Left ventricle myocardium inferior (tissue), 1 donor: ENCODE results near the gene LSMEM2. TPM values are rescaled to one million over a fixed set of nuclear protein-coding genes. Genes with fewer than 3 reads are reported as not detected.

Experiments used
- DNase-seq: peaks from one replicate; pipeline ENCODE4 v3.0.0-alpha.2; 2020
- H3K27ac ChIP-seq: fragments of 200-600 bp; replicated peaks from 2 replicates; pipeline ENCODE4 v1.8.0; 2021
- H3K27me3 ChIP-seq: fragments of 200-600 bp; 2 replicates; pipeline ENCODE4 v1.8.0; 2021; ENCODE audit warnings: low read depth
- H3K36me3 ChIP-seq: fragments of 200-600 bp; 2 replicates; pipeline ENCODE4 v1.8.0; 2021
- H3K4me1 ChIP-seq: fragments of 200-600 bp; 2 replicates; pipeline ENCODE4 v1.8.0; 2021
- H3K4me3 ChIP-seq: fragments of 200-600 bp; 2 replicates; pipeline ENCODE4 v1.8.0; 2021; ENCODE audit warnings: mild to moderate bottlenecking, moderate library complexity
- H3K9me3 ChIP-seq: fragments of 200-600 bp; replicated peaks from 2 replicates; pipeline ENCODE4 v1.8.0; 2021
- CTCF ChIP-seq: fragments of 200-600 bp; IDR thresholded peaks from 2 replicates; pipeline ENCODE4 v1.8.0; 2021; ENCODE audit warnings: antibody characterized with exemption, mild to moderate bottlenecking, borderline replicate concordance
- intact Hi-C: fragments of 100-400 bp; cut with micrococcal nuclease; formaldehyde crosslinking; loops from one replicate; pipeline ENCODE4 v1.11.0; 2022
- total RNA-seq: library from RNA; stranded (reverse); fragmentation: NEBNext Ultra II Directional; extraction: Animal tissue kit (Norgen Biotek cat#: 25700); gene quantifications from one replicate; pipeline ENCODE4 v1.2.1, GENCODE V29; 2021
- donor health status: DM: no; HTN: yes; CAD: no; lungs with severe emphysema.

LSMEM2 gene
- total RNA-seq, 1 donor from 2014 or later: 27.7 TPM

- no peak for TF ChIP-seq CTCF
- Histone ChIP-seq H3K9me3 (no peaks in the 10 kb centered on the region), H3K27me3 (no peaks in the 10 kb centered on the region), H3K27ac (peak within 1 kb of the TSS; percentile 99), H3K4me1 (peaks cover 93% of the 10 kb centered on the region), H3K36me3 (peaks cover 45% of the 10 kb centered on the region), H3K4me3 (peak within 1 kb of the TSS; percentile 86)
- peak; percentile 73 for DNase-seq
- intact Hi-C loops: no loop called here
Observed at GRCh38 chr3:50322386-50323091, 43.7 kb downstream of the LSMEM2 start, which contains the start of gene HYAL2. Gene HYAL2 (minus strand): TSS chr3:50322745. CDS start chr3:50320489, 2,256 bp downstream.

- intact Hi-C loops: no loop called here
- no peak for TF ChIP-seq CTCF
- no peaks in the 10 kb centered on the region for H3K9me3 ChIP-seq
- H3K27me3 ChIP-seq: no peaks in the 10 kb centered on the region
- peak overlapping the region; percentile 99 for H3K27ac ChIP-seq
- peaks cover 93% of the 10 kb centered on the region for H3K4me1 ChIP-seq
- peak overlapping the region; percentile 86 for H3K4me3 ChIP-seq
- peaks cover 39% of the 10 kb centered on the region for H3K36me3 ChIP-seq
- peak; percentile 47 for DNase-seq
Observed at GRCh38 chr3:50323092-50323600, 44.3 kb downstream of the LSMEM2 start.

- H3K4me3 ChIP-seq: peak overlapping the region; percentile 86
- intact Hi-C loops: no loop called here
- peaks cover 33% of the 10 kb centered on the region for H3K36me3 ChIP-seq
- peak overlapping the region; percentile 99 for H3K27ac ChIP-seq
- TF ChIP-seq CTCF: no peak
- peak; percentile 74 for DNase-seq
- H3K27me3 ChIP-seq: no peaks in the 10 kb centered on the region
- H3K9me3 ChIP-seq: no peaks in the 10 kb centered on the region
- H3K4me1 ChIP-seq: peaks cover 93% of the 10 kb centered on the region
Observed at GRCh38 chr3:50323614-50324199, 44.8 kb downstream of the LSMEM2 start.

- Histone ChIP-seq H3K4me3 (peak overlapping the region; percentile 86), H3K27ac (peak overlapping the region; percentile 99), H3K27me3 (no peaks in the 10 kb centered on the region), H3K9me3 (no peaks in the 10 kb centered on the region), H3K36me3 (peaks cover 31% of the 10 kb centered on the region), H3K4me1 (peaks cover 90% of the 10 kb centered on the region)
- intact Hi-C loops: no loop called here
- TF ChIP-seq CTCF: peak; percentile 92
- peak; percentile 74 for DNase-seq
Observed at GRCh38 chr3:50324351-50325112, 45.6 kb downstream of the LSMEM2 start.

GRCh38 chr3:50325113-50325480, 46.2 kb downstream of the LSMEM2 start:
- no peak for TF ChIP-seq CTCF
- Histone ChIP-seq H3K27ac (peak overlapping the region; percentile 99), H3K4me3 (no peak overlapping the region), H3K9me3 (no peaks in the 10 kb centered on the region), H3K27me3 (no peaks in the 10 kb centered on the region), H3K4me1 (peaks cover 84% of the 10 kb centered on the region), H3K36me3 (peaks cover 31% of the 10 kb centered on the region)
- intact Hi-C loops: no loop called here
- no peak for DNase-seq
